ENCODE results near the gene MAPKAPK3.

- no peak for TF ChIP-seq CTCF (IDR thresholded peaks at IDR 0.05)
- TF ChIP-seq POLR2A (IDR thresholded peaks at IDR 0.05) = no peak
Measured at GRCh38 chr3:50573566-50574443, 43.1 kb upstream of the MAPKAPK3 start.

All from ovary (tissue), 3 donors.